GM23338 (cell line): ENCODE measurements around the gene TRPM3. TPM values are rescaled to one million over a fixed set of nuclear protein-coding genes. Genes with fewer than 3 reads are reported as not detected.

ENCODE experiments used
- ATAC-seq: fragments of 200-7000 bp; cut with Tn5 transposase; 3 replicates; pipeline ENCODE4 v1.9.1; 2020
- DNase-seq: peaks from one replicate; pipeline ENCODE4 v3.0.0-alpha.2; 2015; ENCODE audit warnings: low spot score
- H2AFZ ChIP-seq: fragments of 200-600 bp; sonication (generic); 2 replicates; pipeline ENCODE4 v1.8.0; 2016; ENCODE audit warnings: antibody characterized with exemption, mild to moderate bottlenecking, moderate library complexity
- H3F3A ChIP-seq: fragments of 200-600 bp; sonication (generic); replicated peaks from 2 replicates; pipeline ENCODE4 v1.8.0; 2017; ENCODE audit warnings: antibody characterized with exemption, mixed run types, low read depth
- H3K27ac ChIP-seq: fragments of 200-600 bp; sonication (generic); 2 replicates; pipeline ENCODE4 v1.6.1; 2016; ENCODE audit warnings: low read depth
- H3K27me3 ChIP-seq: fragments of 200-600 bp; sonication (generic); 2 replicates; pipeline ENCODE4 v1.8.0; 2016; ENCODE audit warnings: mild to moderate bottlenecking, mixed run types, moderate library complexity; ENCODE audit not compliant: insufficient read depth
- H3K36me3 ChIP-seq: fragments of 200-600 bp; sonication (generic); 2 replicates; pipeline ENCODE4 v1.8.0; 2016; ENCODE audit warnings: mild to moderate bottlenecking; ENCODE audit not compliant: insufficient read depth
- H3K4me1 ChIP-seq: fragments of 200-600 bp; sonication (generic); 2 replicates; pipeline ENCODE4 v1.8.0; 2016; ENCODE audit warnings: mild to moderate bottlenecking, moderate library complexity; ENCODE audit not compliant: insufficient read depth
- H3K4me2 ChIP-seq: fragments of 200-600 bp; sonication (generic); 2 replicates; pipeline ENCODE4 v1.7.1; 2017; ENCODE audit warnings: mixed run types
- H3K4me3 ChIP-seq: fragments of 200-600 bp; sonication (generic); 2 replicates; pipeline ENCODE4 v1.6.1; 2016; ENCODE audit warnings: mixed run types
- H3K79me2 ChIP-seq: fragments of 200-600 bp; sonication (generic); replicated peaks from 2 replicates; pipeline ENCODE4 v1.8.0; 2017; ENCODE audit warnings: mild to moderate bottlenecking; ENCODE audit not compliant: insufficient read depth
- H3K9me2 ChIP-seq: fragments of 200-600 bp; sonication (generic); 2 replicates; pipeline ENCODE4 v1.8.0; 2017; ENCODE audit not compliant: insufficient read depth
- H4K20me1 ChIP-seq: fragments of 200-600 bp; sonication (generic); replicated peaks from 2 replicates; pipeline ENCODE4 v1.8.0; 2017; ENCODE audit warnings: mild to moderate bottlenecking; ENCODE audit not compliant: insufficient read depth
- H3K27ac Mint-ChIP-seq: 2 replicates; pipeline ENCODE4 v1.8.0; 2020; ENCODE audit warnings: inconsistent platforms, mild to moderate bottlenecking, moderate library complexity, mixed read lengths
- H3K27me3 Mint-ChIP-seq: 3 replicates; pipeline ENCODE4 v1.8.0; 2022; ENCODE audit warnings: low read depth, mild to moderate bottlenecking, moderate library complexity, mixed read lengths, inconsistent platforms; ENCODE audit not compliant: insufficient read depth, poor library complexity
- H3K36me3 Mint-ChIP-seq: 3 replicates; pipeline ENCODE4 v1.8.0; 2021; ENCODE audit warnings: low read depth, mild to moderate bottlenecking, inconsistent platforms, moderate library complexity, mixed read lengths
- H3K4me1 Mint-ChIP-seq: 3 replicates; pipeline ENCODE4 v1.8.0; 2020; ENCODE audit warnings: mild to moderate bottlenecking, inconsistent platforms, mixed read lengths
- H3K4me3 Mint-ChIP-seq: 3 replicates; pipeline ENCODE4 v1.8.0; 2021; ENCODE audit warnings: moderate library complexity, mild to moderate bottlenecking, inconsistent platforms, mixed read lengths
- H3K9me3 Mint-ChIP-seq: 3 replicates; pipeline ENCODE4 v1.8.0; 2020; ENCODE audit warnings: moderate library complexity, mild to moderate bottlenecking, inconsistent platforms, mixed read lengths
- CREB1 ChIP-seq: fragments of 250-450 bp; sonication (Bioruptor Pico); IDR thresholded peaks from 2 replicates; pipeline ENCODE4 v1.5.0; 2020; ENCODE audit warnings: low read depth, mild to moderate bottlenecking, moderate library complexity
- CTCF ChIP-seq, 2 experiments: fragments of 200-600 bp in 1 of 2; sonication (generic) in 1 of 2; conservative IDR thresholded peaks; 2 replicates each; pipeline versions ENCODE4 v1.5.1 to v1.6.1; 2016 to 2017; ENCODE audit warnings: antibody characterized with exemption in 2 of 2, low read depth in 2 of 2, mild to moderate bottlenecking in 2 of 2, moderate library complexity in 1 of 2
- ETS1 ChIP-seq: IDR thresholded peaks from 2 replicates; pipeline ENCODE4 v1.6.1; 2016; ENCODE audit warnings: antibody characterized with exemption
- EZH2 ChIP-seq: fragments of 200-600 bp; sonication (generic); IDR thresholded peaks from one replicate; pipeline ENCODE4 v1.8.0; 2017; ENCODE audit warnings: antibody characterized with exemption, mild to moderate bottlenecking, low read depth; ENCODE audit not compliant: unreplicated experiment
- EZH2phosphoT487 ChIP-seq: fragments of 200-600 bp; sonication (generic); IDR thresholded peaks from one replicate; pipeline ENCODE4 v1.8.1; 2018; ENCODE audit warnings: antibody characterized with exemption; ENCODE audit not compliant: unreplicated experiment
- JUNB ChIP-seq: IDR thresholded peaks from one replicate; pipeline ENCODE4 v1.6.1; 2016; ENCODE audit warnings: antibody characterized with exemption; ENCODE audit not compliant: unreplicated experiment
- NANOG ChIP-seq: IDR thresholded peaks from 2 replicates; pipeline ENCODE4 v1.6.1; 2016; ENCODE audit warnings: antibody characterized with exemption, borderline replicate concordance
- POLR2AphosphoS5 ChIP-seq: IDR thresholded peaks from 2 replicates; pipeline ENCODE4 v1.6.1; 2016; ENCODE audit warnings: antibody characterized with exemption, low read depth
- REST ChIP-seq: IDR thresholded peaks from one replicate; pipeline ENCODE4 v1.6.1; 2018; ENCODE audit warnings: antibody characterized with exemption; ENCODE audit not compliant: unreplicated experiment
- STAT1 ChIP-seq: IDR thresholded peaks from one replicate; pipeline ENCODE4 v1.6.1; 2016; ENCODE audit warnings: antibody characterized with exemption; ENCODE audit not compliant: unreplicated experiment
- ZNF114 ChIP-seq: fragments of 250-450 bp; sonication (Bioruptor Pico); IDR thresholded peaks from 2 replicates; pipeline ENCODE4 v1.5.0; 2020; ENCODE audit warnings: mild to moderate bottlenecking, moderate library complexity
- ZNF331 ChIP-seq: fragments of 250-450 bp; sonication (Bioruptor Pico); IDR thresholded peaks from 2 replicates; pipeline ENCODE4 v1.5.0; 2020; ENCODE audit warnings: low read depth, mild to moderate bottlenecking, moderate library complexity
- ZNF462 ChIP-seq: fragments of 250-450 bp; sonication (Bioruptor Pico); IDR thresholded peaks from 2 replicates; pipeline ENCODE4 v1.5.0; 2020; ENCODE audit warnings: mild to moderate bottlenecking, moderate library complexity
- polyA plus RNA-seq: library from polyadenylated mRNA; unstranded; fragments of >200 nt; fragmentation: Nextera tagmentation; extraction: Ambion mirVana; gene quantifications from 2 replicates; pipeline ENCODE4 v1.2.1, GENCODE V29; 2016
- total RNA-seq: library from RNA; depleted of rRNA; stranded (reverse); fragments of >200 nt; shearing (Covaris generic); gene quantifications from 2 replicates; pipeline ENCODE4 v1.2.3, GENCODE V29; 2014

TRPM3 gene
- total and polyA plus RNA-seq, 2 experiments from 2014 or later, result 2.8 to 8.2 TPM

- Mint-ChIP-seq H3K27ac (no peak overlapping the region), H3K4me3 (no peak overlapping the region), H3K4me1 (peaks cover 9% of the 10 kb centered on the region; the same call in 2 of the 3 replicates), H3K27me3 (no peaks in the 10 kb centered on the region), H3K9me3 (no peaks in the 10 kb centered on the region), H3K36me3 (no peaks in the 10 kb centered on the region)
- Histone ChIP-seq H3K79me2 (no peaks in the 10 kb centered on the region), H4K20me1 (no peaks in the 10 kb centered on the region), H3K27me3 (no peaks in the 10 kb centered on the region), H3K36me3 (no peaks in the 10 kb centered on the region), H3K9me2 (no peaks in the 10 kb centered on the region), H2AFZ (no peak overlapping the region), H3K4me1 (no peaks in the 10 kb centered on the region), H3K4me3 (no peak overlapping the region), H3F3A (no peaks in the 10 kb centered on the region), H3K27ac (no peak overlapping the region), H3K4me2 (no peak overlapping the region)
- ATAC-seq (no peak), DNase-seq (no peak)
- TF ChIP-seq ZNF331 (CRISPR knock-in tag), result no peak
- no peak for TF ChIP-seq ZNF114
- TF ChIP-seq REST, result no peak
- no peak for TF ChIP-seq ZNF462
- no peak for TF ChIP-seq STAT1
- TF ChIP-seq EZH2, result no peak
- no peak for TF ChIP-seq CTCF (conservative IDR thresholded peaks at IDR 0.05; ENCODE audit: low read depth in 2 of 2)
- no peak for TF ChIP-seq CREB1
- no peak for TF ChIP-seq EZH2phosphoT487
- TF ChIP-seq JUNB, result no peak
- no peak for TF ChIP-seq POLR2AphosphoS5
- no peak for TF ChIP-seq ETS1
- no peak for TF ChIP-seq NANOG
Observed at GRCh38 chr9:70773579-70773978, 347.8 kb downstream of the TRPM3 start.
